ENCODE measurements around the gene MAP4K2. TPM values are rescaled to one million over a fixed set of nuclear protein-coding genes. Genes with fewer than 3 reads are reported as not detected.

MAP4K2 gene
- total RNA-seq, 4 donors from 2014 or later, result 8.5 to 33.3 (median 17.7) TPM

GRCh38 chr11:64751580-64751979, 51.4 kb downstream of the MAP4K2 start:
- DNase-seq (ENCODE audit: low spot score) (no peak), ATAC-seq (ENCODE audit: low FRiP score) (no peak)
- no peak for TF ChIP-seq CTCF (IDR thresholded peaks at IDR 0.05)

- TF ChIP-seq CTCF (IDR thresholded peaks at IDR 0.05), result no peak
- DNase-seq (ENCODE audit: low spot score) (no peak), ATAC-seq (ENCODE audit: low FRiP score) (no peak)
These were observed 51.9 kb downstream of the MAP4K2 start for GRCh38 chr11:64751136-64751535.

- ATAC-seq (ENCODE audit: low FRiP score), result no peak
- TF ChIP-seq CTCF (IDR thresholded peaks at IDR 0.05), result no peak
- no peak for DNase-seq (ENCODE audit: low spot score)
These were observed 52.5 kb downstream of the MAP4K2 start for GRCh38 chr11:64750361-64751054.

GRCh38 chr11:64747961-64748665, 54.9 kb downstream of the MAP4K2 start:
- TF ChIP-seq CTCF (IDR thresholded peaks at IDR 0.05), result no peak
- ATAC-seq (ENCODE audit: low FRiP score) (no peak), DNase-seq (ENCODE audit: low spot score) (no peak)

GRCh38 chr11:64746486-64746885, 56.5 kb downstream of the MAP4K2 start:
- ATAC-seq (ENCODE audit: low FRiP score) (no peak), DNase-seq (ENCODE audit: low spot score) (no peak)
- TF ChIP-seq CTCF (IDR thresholded peaks at IDR 0.05), result no peak

- DNase-seq (ENCODE audit: low spot score) (peak; percentile 63), ATAC-seq (ENCODE audit: low FRiP score) (peak; percentile 59)
- TF ChIP-seq CTCF (IDR thresholded peaks at IDR 0.05), result no peak
These were observed 57.3 kb downstream of the MAP4K2 start for GRCh38 chr11:64745521-64746328.

Data from omental fat pad (tissue), 4 donors.